ENCODE measurements around the gene VEGFA. TPM values are rescaled to one million over a fixed set of nuclear protein-coding genes. Genes with fewer than 3 reads are reported as not detected.

Gene VEGFA
- total RNA-seq, 1 experiment from 2014 or later: 154 TPM

DNA sequence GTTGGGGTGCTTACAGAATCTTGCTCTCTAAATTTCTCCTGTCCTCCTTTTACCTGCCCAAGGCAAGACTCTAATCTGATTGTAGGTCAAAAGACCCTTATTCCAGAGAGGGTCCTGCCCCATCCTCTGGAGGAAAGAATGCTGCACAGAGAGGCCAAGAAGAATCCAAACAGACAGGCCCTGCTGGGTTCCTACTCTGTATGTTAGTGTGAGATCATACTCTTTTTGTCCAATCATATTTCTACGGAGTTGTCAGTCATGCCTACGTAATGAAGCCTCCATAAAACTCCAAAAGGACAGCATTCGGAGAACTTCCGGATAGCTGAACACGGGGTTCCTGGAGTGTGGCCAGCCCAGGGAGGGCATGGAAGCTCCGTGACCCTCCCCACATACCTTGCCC, 50.5 kb downstream of the VEGFA start:
- no peak for DNase-seq (ENCODE audit: low spot score)

DNA sequence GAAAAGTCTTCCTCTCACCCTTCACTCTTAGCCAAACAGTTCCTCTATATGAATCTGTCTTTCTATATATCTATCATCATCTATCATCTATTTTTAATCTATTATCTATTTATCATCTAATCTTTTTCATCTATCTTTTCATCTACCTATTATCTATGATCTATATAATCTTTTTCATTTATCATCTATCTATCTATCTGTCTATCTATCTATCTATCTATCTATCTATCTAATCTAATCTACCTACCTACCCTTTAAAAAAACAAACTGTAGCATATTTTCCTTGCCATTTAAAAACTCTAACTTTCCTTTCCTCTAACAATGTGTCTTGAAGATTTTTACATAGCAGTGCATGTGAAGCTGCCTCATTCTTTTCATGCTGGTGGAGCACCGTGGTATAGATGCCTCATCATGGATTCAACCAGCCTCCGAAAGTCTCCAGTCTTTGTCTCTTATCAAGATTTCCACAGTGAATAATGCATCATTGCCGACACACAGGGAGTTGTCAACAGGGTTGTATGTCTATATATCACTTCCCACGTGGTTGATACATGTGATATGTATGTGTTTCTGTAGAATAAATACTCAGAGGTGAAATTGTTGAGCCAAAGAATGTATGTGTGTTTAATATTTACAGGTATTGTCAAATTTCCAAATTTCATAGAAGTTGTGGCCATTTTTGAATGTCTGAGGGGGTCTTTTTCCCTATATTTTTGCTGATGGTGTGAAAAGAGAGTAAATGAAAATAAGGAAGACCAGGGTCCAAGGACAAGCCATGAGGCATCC, 51.3 kb downstream of the VEGFA start:
- no peak for DNase-seq (ENCODE audit: low spot score)

DNA sequence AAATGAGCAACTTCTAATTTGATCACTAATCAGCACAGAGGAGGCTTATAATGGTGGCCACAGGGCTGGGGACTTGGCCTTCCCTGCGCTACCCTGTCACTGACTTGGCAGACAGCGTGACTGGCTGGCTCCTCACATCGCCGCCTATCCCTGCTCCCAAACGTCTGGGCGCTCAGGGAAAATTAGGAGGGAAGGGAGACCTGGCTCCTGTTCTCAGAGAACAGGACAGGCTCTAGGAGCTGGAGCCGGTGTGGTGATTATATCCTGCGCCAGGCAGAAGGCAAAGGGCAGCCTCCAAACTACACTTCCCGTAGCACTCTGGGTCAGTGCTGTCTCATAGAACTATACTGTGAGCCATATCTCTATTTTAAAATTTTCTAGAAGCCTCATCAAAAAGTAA, 53.4 kb downstream of the VEGFA start:
- no peak for DNase-seq (ENCODE audit: low spot score)

DNA sequence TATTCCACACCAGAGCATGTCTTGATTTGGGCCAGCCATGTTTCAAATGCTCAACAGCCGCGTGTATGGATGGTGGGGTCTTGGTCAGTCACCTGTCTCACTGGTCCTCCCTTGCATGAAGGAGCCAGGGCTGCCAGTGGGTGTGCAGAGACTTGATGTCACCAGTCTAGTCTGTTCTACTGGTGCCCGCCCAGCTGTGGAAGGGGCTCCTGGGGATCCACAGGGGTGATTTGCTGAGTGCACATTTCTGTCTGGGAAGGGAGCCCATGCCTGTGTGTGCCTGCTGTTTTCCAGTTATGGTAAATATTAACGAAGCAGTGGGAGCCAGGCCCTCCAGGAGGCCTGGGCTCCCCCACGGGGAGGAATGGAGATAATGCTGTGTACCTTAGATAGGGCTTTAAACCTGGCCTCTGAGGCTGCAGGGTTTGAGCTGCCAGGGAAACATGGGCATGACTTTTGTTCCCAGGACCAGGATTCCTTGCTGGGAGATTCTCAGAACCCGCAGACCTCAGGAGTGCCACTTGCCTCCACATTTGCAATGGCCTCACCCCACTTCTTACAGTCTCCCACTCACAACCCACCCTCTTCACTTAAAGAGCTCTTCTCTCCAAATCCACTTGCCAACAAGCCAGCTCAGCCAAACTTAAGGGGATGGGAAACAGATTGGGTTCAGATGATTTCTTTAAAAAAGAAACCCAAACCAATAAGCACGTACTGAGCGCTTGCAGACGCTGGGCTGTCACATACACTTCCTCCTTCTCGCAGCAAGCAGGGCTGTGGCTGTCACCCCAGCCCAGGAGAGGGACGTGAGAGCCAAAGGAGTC, 54.1 kb downstream of the VEGFA start:
- DNase-seq (ENCODE audit: low spot score): no peak

DNA sequence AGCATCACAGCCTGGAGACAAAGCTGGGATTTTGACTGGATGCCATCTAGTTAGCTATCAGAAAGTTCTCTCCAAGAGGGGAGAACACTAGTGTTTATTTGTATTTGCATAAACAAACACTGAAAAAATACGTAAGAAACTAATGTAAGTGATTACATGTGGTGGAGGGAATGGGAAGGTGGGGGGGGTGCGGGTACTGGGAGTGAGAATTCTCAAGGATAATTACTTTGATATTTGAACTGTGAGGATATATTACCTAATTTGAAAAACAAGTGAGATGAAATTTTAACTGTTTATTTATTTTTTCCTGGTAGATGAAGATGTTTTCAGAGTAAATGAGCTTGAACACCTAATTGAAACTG, 54.7 kb downstream of the VEGFA start:
- no peak for DNase-seq (ENCODE audit: low spot score)

DNA sequence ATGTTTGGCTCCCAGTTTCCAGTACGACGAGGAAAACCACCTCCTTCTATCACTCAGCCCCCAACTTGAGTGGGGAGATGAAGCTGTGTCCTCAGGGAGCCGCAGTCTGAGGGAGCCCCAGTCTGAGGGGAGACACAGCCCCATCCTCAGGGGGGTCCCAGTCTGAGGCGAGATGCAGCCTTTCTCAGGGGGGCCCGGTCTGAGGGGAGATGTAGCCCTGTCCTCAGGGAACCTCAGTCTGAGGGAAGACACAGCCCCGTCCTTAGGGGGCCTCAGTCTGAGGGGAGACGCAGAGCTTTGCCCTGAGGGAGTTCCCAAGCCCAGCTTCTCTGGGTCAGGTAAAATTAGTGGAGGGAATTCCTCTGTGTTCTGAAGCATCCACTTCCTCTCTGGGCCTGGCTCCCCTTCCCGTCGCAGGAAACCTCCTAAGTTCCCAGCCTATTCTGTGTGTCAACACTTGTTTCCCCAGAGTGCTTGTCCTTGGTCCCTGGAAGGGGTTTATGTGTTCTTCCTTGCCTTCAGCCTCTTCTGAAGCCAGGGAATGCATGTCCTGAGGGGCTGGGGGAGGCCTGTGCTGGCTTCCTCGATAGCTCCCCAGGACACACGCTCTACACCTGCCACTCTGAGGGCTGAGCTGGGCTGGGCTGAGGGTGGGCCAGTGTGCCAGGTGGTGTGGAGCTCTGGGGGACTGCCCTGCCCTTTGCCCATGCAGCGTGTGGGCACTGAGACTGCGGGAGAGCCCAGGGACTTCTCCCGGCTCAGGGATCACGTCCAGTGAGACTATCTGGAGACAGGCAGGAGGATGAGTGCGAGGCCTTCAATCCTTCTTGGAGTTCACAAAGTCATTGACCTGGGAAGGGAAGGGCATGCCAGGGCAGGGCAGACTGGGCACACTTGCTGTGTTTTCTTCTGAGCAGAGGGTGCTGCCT, 55.4 kb downstream of the VEGFA start:
- no peak for DNase-seq (ENCODE audit: low spot score)

DNA sequence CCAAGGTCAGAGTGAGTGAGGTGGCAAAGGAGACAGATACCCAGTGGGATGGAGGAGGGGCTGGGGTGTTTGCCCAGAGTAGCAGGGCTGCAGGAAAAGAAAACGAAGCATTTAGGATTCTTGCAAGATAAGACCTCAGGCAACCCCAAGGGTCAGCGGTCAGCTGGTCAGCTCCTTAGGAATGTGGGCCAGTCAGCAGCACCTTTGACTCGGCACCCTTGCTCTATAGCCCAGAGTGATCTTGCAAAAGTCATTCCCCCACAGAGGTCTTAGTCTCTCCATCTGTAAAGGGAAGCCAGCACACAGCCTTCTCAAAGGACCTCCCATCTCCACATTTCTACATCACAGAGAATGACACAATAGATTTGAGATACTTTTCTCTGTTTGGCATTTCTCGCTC, 56.7 kb downstream of the VEGFA start:
- no peak for DNase-seq (ENCODE audit: low spot score)

DNA sequence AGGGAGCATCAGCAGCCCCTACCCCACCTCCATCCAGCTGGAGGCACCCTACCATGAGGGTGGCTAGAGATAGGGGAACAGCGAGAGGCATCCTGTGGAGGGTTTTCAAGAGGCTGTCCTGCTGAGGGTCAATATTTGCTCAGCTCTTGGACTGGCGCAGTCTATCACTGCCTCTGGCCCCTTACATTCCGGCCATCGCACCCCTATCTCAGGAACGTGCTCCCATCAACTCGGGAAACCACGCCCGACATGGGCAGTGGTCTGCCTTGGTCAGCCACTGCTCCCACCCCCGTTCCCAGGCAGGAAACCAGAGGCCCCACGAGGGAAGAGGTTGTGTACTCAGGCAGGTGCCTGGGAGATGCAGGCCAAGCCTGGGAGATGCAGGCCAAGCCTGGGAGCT, 57.9 kb downstream of the VEGFA start:
- no peak for DNase-seq (ENCODE audit: low spot score)

DNA sequence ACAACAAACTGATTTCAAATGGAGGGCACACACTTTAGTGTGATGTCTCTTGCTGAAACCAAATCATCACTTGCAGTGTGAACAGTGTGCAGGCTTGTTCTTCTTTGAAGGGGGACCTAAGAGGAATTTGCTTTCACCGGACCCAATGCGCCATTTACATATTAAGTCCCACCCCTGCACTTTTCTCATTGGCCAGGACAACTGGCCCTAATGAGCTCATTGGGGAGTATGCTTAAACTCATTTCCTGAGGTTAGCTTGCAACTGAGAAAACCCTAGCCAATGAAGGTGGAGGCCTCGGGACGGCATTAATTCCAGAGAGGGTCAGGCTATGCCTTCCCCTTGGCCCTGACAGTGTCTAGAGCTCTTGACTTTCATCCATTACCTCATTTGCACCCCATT, 58.7 kb downstream of the VEGFA start:
- DNase-seq (ENCODE audit: low spot score): no peak

DNA sequence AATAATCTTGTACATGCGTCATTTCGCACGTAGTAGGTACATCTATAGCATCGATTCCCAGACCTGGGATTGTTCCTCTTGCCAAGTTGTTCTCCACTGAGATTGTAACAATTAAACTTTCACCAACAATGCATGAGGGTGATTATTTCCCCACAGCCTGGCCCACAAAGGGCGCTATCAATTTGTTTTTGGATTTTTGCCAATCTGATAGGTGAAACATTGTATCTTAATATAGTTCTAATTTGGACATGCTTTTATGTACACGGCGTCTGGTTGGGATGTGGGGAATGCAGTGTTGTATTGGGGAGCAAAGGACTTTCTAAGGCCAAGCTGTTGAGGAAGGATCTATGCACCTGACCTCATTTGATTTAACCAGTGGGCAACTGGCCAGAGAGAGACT, 59.5 kb downstream of the VEGFA start:
- no peak for DNase-seq (ENCODE audit: low spot score)

DNA sequence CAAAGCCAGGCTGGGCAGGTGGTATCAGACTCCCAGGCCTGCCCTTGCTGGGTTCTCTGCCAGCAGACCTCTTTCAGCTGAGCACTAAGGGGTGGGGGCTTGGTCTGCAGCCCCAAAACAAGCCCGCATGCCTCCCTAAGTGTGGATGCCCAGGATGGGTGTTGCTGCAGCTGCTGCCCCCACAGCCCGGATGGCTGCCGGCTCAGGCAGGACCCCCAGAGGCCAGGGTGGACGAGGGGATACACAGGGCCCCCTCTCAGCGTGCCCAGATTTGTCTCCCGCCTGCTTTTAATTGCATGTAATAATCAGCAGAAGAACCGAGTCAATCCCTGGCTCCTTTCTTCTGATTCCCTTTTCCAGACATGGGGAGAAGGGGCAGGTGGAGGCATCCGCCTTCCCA, 60.8 kb downstream of the VEGFA start:
- no peak for DNase-seq (ENCODE audit: low spot score)

DNA sequence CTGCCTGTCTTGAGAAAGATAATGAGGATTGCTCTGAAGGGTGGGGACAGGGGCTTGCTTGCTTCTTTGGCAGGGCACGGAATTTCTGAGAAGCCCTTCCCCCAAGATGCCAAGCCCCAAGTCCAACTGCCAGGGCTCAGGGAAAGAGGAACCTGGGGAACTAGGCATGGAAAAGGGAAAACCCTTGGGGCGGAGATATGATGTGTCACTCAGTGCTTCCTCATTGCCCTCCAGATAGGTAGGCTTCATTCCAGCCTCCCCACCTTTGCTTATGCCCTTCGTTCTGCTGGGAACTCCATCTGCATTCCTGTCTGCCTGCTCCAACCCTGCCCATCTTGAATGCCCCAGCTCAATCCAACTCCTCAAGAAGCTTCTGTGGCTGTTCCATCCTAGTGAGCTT, 61.2 kb downstream of the VEGFA start:
- peak; percentile 46 for DNase-seq (ENCODE audit: low spot score)

DNA sequence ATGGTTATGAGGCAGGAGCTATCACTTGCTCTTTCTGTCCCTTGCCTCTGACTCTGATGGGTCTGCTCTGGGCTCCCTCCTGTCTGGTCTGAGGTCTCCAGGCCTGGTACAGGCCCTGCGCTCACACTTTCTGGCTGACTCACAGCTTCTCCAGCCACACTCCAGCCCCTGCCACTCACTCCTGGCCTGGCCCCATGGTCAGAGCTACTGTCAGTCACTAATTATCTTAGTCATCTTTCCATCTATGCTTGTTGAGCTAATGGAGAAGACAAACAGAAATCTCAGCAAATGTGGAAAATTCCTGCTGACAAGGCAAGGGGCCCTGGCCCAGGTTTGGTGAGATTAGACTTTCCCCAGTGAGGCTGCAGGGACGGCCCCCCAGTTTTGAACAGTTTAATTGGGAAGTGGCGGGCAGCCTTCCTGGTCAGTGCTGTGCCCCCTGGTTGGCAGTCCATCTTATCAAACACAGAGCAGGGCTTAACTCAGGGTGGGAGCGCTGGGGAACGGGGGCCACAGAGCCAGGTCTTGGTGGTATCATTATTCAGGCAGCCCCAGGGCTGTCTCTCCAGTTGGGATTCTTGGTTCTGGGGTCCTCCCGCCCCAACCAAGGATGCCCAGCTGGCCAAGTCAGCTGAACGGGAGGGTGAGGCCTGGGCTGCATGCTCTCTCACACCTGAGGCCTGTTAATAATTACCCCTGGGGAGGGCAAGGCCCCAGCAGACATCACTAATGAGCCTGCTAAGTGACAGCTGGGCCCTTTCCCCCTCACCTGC, 63.4 kb downstream of the VEGFA start:
- DNase-seq (ENCODE audit: low spot score): no peak

DNA sequence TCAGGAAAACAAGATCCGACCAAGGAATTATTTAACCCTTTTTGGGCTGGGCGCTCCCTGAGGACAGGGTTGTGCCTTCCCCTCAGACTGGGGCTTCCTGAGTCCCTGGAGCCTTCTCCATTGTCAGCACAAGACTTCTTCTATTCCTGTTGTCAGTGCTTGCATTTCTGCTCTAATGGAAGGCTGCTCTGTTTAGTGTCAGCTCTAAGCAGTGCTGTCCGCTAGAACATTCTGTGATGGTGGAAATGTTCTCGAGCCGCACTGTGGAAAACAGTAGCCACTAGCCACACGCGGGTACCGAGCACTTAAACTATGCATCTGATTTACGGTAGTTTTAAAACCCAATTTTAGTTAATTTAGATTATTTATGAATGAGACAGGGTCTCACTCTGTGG, 64.0 kb downstream of the VEGFA start:
- DNase-seq (ENCODE audit: low spot score): no peak

DNA sequence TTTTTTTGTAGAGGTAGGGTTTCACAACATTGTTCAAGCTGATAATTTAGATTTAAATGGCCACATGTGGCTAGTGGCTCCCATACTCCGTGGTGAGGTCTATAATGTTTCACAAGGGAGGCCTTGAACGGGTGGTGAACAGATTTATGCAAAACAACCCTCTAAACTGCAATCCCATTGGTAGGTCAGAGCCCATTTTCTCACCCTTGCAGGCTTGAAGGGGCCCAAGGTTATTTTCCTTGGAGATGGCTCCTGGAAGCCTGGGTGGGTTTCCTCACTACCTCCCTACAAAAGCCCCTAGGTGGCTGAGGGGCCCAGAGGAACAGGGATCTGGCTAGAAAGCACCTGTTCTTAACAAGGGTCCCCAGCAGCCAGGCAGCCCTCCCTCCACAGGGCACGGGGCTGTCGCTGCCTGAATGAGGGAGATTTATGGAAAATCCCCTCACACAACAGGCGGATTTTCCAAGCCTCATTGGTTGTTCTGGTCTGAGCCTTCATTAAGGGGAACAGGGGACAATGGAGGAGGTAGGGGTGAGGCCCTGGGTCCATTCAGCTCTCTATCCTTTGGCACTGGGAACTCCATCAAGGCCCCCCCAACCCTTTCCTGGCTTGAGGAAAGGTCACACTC, 64.6 kb downstream of the VEGFA start:
- DNase-seq (ENCODE audit: low spot score): no peak

DNA sequence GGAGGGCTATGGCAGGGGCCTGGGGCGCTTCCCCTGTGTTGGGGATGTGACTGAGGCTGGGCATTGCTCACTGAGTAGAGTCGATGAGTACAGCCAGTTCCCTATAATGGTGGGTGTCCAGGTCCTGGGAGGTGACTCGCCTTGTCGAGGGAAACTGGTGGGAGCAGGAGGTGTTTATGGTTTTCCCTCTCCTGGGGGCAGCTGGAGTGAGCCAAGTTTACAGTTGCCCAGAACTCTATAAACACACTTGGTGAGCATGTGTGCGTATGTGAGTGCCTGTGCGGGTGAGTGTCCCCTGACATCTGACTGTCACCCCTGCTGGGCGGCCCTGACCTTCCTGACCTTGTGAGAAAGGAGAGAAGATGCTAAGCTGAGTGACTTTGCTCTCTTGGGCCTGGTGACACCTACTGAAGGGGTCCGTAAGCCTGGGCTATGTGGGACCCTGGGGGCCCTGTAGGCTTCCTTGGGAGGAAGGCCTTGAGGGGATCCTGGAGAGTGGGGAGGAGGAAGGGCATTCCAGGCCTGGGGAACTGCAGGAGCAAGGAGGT, 65.9 kb downstream of the VEGFA start:
- DNase-seq (ENCODE audit: low spot score): no peak
